T-helper 1 cell (primary cell): ENCODE measurements around the gene ANGPTL8.

Source experiments
- DNase-seq, 5 donors: peaks; one replicate each; pipeline ENCODE4 v3.0.0-alpha.2; 2012 to 2020

ANGPTL8 gene

DNA sequence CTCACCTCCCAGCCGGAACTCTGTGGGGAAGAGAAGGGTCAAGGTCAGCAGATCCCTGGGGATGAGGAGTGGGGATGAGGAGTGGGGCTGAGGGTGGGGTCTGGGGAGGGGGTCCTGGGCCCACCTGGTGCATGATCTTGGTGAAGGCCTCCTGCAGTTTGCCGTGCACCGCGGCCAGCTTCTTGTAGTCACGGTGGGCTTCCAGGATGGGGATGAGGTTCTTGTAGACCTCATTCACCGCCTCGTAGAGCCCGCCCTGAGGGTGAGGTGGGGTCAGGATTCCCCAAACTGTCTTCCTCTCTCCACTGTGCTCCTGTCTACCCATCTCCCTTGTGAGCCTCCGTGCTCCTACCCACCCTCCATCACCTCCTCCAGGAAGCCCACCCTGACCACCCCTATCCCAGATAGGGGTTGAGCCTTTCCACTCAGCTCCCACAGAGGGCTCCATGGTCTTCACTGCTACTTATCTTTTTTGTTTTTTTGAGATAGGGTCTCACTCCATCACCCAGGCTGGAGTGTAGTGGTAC is 35.3 kb upstream of the ANGPTL8 start:
- no peak for DNase-seq

GRCh38 chr19:11204943-11205349 is 34.5 kb upstream of the ANGPTL8 start:
- DNase-seq, result no peak

GRCh38 chr19:11205939-11206570 is 33.4 kb upstream of the ANGPTL8 start:
- no peak for DNase-seq

DNA sequence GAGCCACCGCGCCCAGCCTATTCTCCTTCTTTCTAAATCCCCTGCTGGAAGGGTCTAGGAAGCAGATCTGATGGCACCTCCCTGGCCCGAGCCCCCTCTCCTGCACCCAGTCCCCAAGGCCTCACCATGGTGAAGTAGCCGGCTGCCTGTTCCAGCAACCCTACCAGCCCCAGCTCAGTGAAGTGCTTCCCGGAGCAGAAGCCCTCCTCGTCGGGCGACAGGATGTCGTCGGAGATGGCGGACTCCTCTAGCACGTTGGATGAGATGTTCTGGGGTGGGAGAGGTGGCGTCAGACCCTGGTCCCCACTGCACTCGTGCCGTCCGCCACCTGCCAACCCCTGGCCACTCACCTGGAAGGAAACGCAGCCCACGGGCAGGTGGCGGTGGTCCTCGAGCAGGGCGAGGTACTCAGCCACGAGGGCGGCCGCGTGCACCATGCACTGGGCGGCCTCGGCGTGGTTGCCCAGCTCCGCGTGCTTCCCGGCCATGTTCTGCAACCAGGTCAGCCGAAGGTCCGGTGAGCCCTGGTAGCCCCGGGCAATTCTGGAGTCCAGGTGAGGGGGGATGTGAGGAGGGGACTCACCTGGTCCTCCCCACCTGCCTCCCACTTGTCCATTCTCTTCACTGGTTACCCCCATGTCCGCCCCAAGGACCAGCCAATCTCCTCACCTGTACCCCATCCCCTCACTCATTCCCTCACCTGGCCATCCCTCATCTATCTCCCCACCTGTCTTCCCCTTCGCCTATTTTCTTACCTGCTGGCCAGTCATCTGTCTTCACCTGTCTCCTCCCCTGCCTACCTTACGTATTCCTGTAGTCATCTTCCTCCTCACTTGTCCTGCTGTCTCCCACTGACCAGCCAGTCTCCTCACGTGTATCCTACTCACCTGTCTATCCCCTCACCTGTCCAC is 30.6 kb upstream of the ANGPTL8 start:
- no peak for DNase-seq

DNA sequence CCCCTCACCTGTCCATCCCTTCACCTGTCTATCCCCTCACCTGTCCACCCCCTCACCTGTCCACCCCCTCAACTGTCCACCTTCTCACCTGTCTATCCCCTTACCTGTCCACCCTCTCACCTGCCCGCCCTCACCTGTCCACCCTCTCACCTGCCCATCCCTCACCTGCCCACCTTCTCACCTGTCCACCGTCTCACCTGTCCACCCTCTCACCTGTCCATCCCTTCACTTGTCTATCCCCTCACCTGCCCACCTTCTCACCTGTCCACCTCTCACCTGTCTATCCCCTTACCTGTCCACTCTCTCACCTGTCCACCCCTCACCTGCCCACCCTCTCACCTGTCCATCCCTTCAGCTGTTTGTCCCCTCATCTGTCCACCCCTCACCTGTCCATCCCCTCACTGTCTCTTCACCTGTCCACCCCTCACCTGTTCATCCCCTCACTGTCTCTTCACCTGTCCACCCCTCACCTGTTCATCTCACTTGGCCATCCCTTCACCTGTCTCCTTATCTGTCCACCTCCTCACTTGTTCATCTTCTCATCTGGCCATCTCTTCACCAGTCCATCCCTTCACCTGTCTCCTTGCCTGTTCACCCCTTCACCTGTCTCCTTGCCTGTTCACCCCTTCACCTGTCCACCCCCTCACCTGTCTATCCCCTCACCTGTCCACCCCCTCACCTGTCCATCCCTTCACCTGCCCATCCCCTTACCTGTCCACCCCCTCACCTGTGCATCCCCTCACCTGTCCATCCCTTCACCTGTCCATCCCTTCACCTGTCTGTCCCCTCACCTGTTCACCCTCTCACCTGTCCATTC is 29.4 kb upstream of the ANGPTL8 start:
- no peak for DNase-seq

GRCh38 chr19:11210656-11210928 is 28.8 kb upstream of the ANGPTL8 start:
- DNase-seq, result no peak

- DNase-seq, result no peak
Observed at GRCh38 chr19:11214387-11214786, 25.0 kb upstream of the ANGPTL8 start.

GRCh38 chr19:11221082-11221598 is 18.3 kb upstream of the ANGPTL8 start:
- no peak for DNase-seq

- no peak for DNase-seq
Observed at GRCh38 chr19:11223200-11223599, 16.2 kb upstream of the ANGPTL8 start.

GRCh38 chr19:11224429-11224828 is 15.0 kb upstream of the ANGPTL8 start:
- no peak for DNase-seq

DNA sequence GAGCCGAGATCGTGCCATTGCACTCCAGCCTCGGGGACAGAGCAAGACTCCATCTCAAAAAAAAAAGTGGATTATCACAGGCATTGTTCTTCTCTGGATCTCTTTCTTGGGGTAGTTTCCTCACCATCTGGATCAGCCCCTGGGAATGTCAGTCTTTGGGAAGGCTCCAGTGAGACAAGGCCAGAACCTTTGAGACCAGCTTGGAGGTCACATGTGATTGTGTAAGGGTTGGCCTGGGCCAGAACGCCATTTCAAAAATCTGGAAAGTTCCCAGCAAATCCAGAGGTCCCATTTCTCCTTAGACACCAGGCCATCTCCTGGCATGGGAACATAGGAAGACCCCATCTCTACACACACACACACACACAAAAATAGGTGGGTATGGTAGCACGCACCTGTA is 14.2 kb upstream of the ANGPTL8 start:
- DNase-seq, result no peak

DNA sequence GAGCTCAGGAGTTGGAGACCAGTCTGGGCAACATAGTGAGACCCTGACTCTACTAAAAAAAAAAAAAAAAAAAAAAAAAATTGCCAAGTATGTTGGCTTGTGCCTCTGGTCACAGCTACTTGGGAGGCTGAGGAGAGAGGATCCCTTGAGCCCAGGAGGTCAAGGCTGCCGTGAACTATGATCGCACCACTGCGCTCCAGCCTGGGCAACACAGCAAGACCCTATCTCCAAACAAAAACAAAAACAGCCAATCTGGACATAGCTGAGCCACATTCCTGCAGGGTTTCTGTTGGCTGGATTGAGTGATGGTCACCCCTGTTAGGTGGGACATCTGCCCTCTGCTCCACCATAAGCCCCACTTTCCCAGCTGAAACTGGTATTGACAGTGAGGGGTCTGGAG is 13.6 kb upstream of the ANGPTL8 start:
- no peak for DNase-seq

DNA sequence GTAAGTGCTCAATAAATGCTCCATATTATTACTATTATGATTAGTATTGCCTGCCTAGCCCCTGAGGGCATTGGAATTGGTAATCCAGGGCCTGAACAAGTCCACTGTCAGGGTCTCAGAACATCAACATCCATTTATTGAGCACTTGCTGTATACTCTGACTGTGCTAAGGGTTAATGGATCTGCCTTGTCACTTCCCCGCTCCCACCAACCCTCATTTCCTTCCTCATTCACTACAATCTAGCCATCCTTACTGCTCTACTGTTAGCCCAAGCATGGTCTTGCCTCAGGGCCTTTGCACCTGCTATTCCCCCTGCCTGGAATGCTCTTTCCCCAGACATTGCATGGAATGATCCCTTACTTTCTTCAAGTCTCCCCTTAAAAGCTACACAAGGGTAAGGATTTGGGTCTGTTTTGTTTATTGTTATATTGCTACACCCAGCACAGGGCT is 12.7 kb upstream of the ANGPTL8 start:
- no peak for DNase-seq

DNA sequence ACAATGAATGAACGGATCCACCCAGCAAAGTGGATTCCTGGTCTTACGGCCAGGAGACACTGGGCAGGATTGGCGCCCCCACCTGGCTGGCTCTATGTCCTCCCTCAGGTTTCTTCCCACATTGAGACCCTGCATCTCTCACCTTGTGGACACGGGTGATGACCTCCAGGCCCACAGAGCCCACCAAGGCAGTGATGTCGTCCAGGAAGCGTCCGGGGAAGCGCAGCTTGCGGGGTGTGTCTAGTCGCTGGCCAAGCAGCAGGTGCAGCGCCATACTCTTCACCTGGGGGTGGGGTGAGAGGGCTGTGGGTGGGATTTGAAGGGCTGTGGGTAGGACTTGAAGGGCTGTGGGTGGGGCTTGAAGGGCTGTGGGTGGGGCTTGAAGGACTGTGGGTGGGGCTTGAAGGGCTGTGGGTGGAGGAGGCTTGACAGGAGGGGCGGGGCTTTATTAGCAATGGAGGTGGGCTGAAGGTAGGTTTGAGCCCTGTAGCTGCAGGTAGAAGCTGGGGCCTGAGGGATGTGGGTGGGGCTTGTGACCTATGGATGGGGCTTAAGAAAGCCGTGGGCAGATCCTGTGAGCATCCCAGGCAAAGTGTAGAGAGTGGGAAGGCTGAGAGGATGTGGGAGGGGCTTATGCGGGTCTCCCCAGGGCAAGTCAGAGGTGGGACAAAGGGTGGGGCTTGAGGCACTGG is 12.1 kb upstream of the ANGPTL8 start:
- no peak for DNase-seq

DNA sequence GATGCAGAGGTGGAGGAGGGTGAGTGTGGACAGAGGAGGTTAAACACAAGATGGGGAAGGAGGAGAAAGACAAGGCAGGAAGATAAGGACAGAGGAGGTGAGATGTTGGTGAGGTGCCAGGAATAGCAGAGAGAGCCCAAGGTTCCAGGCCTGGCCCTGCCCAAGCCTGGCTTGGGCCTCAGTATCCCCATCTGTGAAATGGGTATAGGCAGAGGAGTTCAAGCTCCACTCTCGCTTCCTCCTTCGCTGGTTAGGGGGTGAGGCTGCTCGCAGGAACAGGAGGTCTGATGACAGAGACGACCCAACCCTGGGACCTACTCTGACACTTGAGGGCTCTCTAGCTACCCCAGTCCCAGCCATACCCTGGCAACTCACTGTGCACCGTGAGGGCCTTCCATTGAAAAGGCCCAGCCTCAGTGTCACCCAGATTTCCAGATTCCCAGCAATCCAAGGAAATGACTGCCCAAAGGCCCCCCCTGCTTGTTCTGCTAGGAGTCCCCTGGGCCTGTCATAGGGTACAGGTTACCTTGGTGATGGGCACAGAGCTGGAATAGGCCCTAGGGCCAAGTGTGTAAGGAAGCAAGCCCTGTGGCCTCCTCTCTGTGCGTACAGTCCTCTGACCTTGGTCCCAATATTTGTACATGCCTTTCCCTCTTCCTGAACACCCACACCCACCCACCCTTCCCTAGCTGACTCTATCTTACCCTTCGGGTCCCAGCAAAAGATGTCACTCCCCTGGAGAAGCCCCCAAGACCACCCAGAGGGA is 8.6 kb upstream of the ANGPTL8 start:
- no peak for DNase-seq

DNA sequence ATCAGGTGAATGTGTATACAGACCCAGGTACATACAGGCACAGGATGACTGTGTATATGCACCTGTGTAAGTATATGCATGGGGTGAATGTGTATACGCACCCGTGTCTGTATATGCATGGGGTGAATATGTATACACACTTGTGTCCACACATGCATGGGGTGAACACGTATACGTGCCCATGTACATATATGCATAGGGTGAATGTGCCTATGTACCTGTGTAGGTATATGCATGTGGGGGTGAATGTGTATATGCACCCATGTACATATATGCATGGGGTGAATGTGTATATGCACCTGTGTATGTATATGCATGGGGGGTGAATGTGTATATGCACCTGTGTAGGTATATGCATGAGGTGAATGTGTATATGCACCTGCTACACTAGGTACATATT is 6.9 kb upstream of the ANGPTL8 start:
- no peak for DNase-seq

DNA sequence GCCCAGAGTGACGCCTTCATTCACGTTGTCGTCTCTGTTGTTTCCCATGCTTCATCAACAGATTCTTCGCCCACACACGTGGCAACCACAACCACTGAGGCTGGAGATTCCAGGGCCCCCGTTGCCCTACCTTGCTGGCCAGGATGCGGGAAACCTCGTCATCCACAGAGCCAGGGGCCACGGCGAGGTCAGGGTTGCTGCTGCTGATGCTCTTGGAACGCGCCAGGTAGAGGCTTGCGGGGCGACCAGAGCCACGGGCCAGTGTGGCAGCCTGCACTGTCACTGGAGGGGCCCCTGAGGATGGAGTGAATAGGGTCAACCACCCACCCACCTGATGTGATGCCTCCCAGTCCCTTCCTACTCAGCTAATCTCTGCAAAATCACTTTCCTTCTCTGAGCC is 6.3 kb upstream of the ANGPTL8 start:
- no peak for DNase-seq

GRCh38 chr19:11234486-11235075 is 4.8 kb upstream of the ANGPTL8 start:
- DNase-seq, result no peak

GRCh38 chr19:11236324-11237301 is 2.8 kb upstream of the ANGPTL8 start:
- DNase-seq, result no peak

GRCh38 chr19:11237321-11237720 is 2.1 kb upstream of the ANGPTL8 start:
- no peak for DNase-seq
